Inflammatory macrophage treated with lipopolysaccharide for 4 hours (primary cell): ENCODE measurements around the gene PTPRT.

Source experiments
- DNase-seq: peaks from one replicate; pipeline ENCODE4 v3.0.0-alpha.2; 2020

Gene PTPRT

GRCh38 chr20:42155586-42155985 lies 1034.1 kb downstream of the PTPRT start:
- no peak for DNase-seq

DNA sequence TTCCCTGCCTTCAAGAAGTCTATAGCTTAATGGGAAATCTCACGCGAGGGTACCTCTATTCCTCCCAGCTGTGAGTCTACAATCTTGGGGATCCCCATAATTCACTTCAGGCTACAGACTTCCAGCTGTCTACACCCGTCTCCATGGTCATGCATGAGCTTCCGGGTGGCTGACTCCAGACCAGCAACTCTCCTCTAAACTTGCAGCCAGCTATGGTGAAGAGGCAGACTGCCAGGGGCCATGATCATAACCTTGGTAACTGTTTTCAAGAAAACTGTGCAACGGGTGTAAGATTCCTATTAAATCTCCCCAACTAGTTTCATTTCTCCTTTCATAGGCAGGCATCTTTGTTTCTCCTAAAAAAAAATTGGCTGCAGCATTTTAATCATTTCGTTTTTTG lies 1037.1 kb downstream of the PTPRT start:
- DNase-seq = no peak

- no peak for DNase-seq
These were observed 1039.5 kb downstream of the PTPRT start for GRCh38 chr20:42150230-42150629.

- no peak for DNase-seq
These were observed 1051.0 kb downstream of the PTPRT start for GRCh38 chr20:42138729-42139128.

DNA sequence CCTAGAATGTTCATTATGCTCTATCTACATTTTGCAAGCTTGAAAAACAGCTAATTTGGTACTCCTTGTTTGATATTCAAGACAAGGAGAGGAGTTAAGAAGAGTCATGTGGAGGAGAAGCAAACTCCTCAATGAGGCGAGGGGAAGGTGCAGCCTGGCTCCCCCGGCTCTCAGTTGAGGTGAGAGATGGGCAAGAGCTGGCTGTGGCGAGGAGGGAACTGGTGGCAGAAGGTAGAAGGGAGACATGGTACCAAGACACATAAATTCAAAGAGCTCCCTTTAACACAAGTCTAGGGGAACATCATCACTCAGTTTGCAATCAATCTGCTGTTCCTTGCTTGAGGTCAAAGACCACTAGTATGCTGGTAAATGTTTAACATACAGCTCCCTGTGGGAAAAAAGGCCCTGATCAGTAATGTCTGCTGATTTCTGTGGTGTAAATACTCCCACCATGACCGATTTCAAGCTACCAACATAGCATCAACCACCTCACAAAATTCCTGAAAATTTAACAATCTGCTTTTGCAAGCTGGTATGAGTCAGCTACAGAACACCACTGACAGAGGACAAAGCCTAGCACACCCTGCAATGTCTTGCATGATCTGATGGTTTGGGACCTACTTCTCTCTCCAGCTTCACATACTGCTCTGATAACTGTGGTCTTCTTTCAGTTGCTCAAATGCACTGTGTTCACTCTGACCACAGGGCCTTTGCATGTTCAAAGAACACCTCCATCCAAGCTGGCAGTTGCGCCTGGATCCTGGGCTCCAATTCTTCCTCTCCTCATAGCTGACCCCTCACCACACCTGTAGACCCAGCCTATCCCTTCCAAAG lies 1055.2 kb downstream of the PTPRT start:
- no peak for DNase-seq

- no peak for DNase-seq
These were observed 1058.7 kb downstream of the PTPRT start for GRCh38 chr20:42130810-42131596.

GRCh38 chr20:42125426-42125825 lies 1064.3 kb downstream of the PTPRT start:
- no peak for DNase-seq

DNA sequence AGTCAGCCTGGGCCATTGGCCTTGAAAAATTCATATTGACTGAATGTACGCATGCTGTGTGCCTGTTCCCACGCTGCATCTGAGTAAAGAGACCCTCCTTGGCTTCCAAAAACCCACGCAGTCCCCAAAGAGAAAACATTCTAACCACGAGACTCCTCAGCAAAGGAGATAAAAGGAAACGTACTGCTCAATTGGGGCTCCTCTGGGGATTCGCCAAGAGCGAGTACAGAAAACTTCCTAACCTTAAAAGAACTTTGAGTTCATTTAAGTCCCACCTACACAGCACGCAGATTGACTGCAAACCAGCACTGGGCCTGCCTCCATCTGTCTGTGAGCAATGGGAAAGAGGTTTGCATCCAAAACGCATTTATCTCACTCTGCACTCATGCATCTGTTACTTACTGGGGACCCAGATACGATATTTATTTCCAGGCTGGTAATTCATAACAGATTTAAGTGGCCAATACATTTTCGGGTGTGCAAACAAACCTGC lies 1065.7 kb downstream of the PTPRT start:
- no peak for DNase-seq

GRCh38 chr20:42118409-42119125 lies 1071.1 kb downstream of the PTPRT start:
- no peak for DNase-seq

GRCh38 chr20:42118001-42118400 lies 1071.7 kb downstream of the PTPRT start:
- no peak for DNase-seq

GRCh38 chr20:42113236-42113635 lies 1076.5 kb downstream of the PTPRT start:
- DNase-seq = no peak

DNA sequence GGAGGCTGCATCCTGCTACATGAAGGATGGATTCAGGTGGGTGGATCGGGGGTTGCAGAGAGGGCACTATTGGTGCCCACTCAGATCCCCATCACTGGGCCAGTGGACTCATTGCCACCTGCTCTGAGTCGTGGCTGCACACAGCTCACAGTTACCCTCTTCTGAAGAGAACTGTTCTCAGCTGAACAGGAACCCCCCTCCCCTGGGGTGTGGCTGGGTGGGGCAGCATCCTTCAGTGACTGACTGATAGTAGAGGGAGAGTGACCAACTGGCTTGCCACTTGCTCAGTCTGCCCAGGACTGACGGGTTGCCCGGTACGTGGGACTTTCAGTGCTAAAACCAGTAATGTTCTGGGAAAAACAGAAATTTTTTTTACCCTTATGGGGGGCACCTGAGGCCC lies 1077.5 kb downstream of the PTPRT start:
- no peak for DNase-seq

GRCh38 chr20:42111349-42111748 lies 1078.4 kb downstream of the PTPRT start:
- no peak for DNase-seq

DNA sequence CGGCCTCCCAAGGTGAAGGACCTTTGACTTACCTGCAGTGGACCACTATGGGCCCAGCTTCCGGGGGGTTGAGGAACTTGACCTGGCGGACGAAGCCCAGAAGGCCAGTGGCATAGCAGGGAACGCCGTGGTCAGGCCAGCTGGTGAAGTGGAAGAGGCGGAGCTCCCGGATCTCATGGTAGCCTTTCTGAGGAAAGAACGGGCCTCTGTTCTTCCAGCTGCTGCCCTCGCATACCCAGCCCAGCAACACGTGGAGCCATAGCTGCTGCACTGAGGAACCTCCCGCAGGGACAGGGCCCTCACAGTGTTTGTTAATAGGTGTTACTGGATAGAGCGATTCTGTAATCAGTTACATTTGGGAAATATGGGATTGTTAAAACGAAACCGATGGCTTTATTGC lies 1079.4 kb downstream of the PTPRT start:
- no peak for DNase-seq

GRCh38 chr20:42102000-42102399 lies 1087.7 kb downstream of the PTPRT start:
- DNase-seq = no peak

- DNase-seq = no peak
These were observed 1089.5 kb downstream of the PTPRT start for GRCh38 chr20:42100137-42100704.

GRCh38 chr20:42099101-42099500 lies 1090.6 kb downstream of the PTPRT start:
- DNase-seq = no peak

- no peak for DNase-seq
These were observed 1091.3 kb downstream of the PTPRT start for GRCh38 chr20:42098418-42098817.

DNA sequence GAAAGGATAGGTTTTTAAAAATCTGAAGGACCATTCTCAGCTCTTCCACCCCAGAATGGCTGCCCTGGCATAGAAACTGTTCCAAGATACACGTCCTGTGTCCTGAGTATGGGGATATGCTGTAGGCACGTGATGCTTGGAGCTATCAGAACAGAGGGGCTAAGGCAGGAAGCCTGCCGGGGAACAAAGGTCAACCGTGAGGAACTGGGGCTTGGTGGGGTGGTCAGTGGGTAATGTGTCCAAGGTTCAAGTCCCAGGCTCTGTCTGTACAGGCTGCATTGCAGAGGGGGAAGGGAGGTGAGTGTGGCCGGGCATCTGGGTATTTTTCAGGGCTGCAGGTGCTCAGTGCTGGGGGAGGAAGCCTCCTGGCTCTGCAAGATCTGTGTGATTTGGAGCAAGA lies 1092.0 kb downstream of the PTPRT start:
- DNase-seq = no peak

GRCh38 chr20:42095221-42095620 lies 1094.5 kb downstream of the PTPRT start:
- no peak for DNase-seq

DNA sequence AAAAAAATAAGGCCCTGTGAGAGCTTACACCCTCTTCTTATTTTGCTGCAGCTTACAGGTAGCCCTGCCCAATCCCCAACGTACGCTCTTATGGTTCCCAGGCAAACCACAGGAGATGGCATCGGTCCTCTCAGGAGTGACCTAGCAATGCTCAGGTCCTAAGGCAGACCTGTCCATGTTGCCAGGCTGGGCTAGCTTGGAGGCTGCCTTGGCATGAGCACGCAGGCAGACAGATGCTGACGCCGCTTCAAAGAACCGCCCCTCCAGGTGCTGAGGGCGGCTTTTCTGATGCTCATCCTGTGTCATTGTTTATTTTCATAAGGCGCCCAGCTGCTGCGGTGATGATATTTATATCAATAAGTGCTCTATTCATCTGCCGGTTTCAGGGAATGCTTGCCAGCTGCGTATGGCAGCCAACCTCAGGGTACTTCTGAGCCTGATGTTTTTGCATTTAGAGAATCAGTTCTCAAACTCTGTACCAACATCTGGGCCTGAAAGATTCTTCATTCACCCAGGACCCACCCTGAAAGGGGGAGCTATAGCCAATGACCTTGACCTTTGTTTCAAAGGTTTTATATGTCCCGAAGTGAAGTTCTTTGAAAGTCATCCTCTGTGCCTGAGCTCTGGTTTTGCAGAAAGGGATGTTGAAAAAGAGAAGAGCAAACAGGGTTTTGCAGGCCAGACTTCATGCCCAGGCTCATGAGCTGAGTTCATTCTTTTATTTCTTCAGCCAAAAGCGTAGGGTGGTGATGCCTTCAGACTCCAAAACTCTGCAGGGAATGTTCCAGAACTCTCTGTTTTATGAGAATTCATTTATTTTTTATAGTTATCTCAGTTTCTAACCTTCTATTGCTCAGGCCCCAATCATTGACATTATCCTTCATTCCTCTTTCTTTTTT lies 1095.9 kb downstream of the PTPRT start:
- no peak for DNase-seq

GRCh38 chr20:42093041-42093440 lies 1096.7 kb downstream of the PTPRT start:
- DNase-seq = no peak
